Middle frontal gyrus (tissue), 1 donor: ENCODE data around the gene C19orf33.

Experiments used
- DNase-seq: peaks from one replicate; pipeline ENCODE4 v3.0.0-alpha.2; 2015; ENCODE audit warnings: low spot score; ENCODE audit errors: extremely low spot score

Gene C19orf33

GRCh38 chr19:38308926-38309614 is 5.0 kb downstream of the C19orf33 start:
- no peak for DNase-seq

GRCh38 chr19:38309615-38310278 is 5.7 kb downstream of the C19orf33 start:
- no peak for DNase-seq

- no peak for DNase-seq
Measured at GRCh38 chr19:38310279-38310670, 6.2 kb downstream of the C19orf33 start.

- no peak for DNase-seq
Measured at GRCh38 chr19:38310986-38311385, 6.9 kb downstream of the C19orf33 start.

- DNase-seq = peak; percentile 91
Measured at GRCh38 chr19:38315657-38316476, 11.8 kb downstream of the C19orf33 start, which contains the start of gene YIF1B. Gene YIF1B, minus strand, starts transcription at chr19:38315947. Its CDS starts 30 bp downstream, at chr19:38315917.

- DNase-seq = no peak
Measured at GRCh38 chr19:38316477-38317067, 12.5 kb downstream of the C19orf33 start.

- DNase-seq = no peak
Measured at GRCh38 chr19:38317104-38317612, 13.1 kb downstream of the C19orf33 start.

GRCh38 chr19:38318660-38319059 is 14.6 kb downstream of the C19orf33 start:
- no peak for DNase-seq

- no peak for DNase-seq
Measured at GRCh38 chr19:38319421-38320258, 15.6 kb downstream of the C19orf33 start, which contains the start of gene KCNK6. Gene KCNK6, plus strand, starts transcription at chr19:38319845. Its CDS starts 106 bp downstream, at chr19:38319951.

- no peak for DNase-seq
Measured at GRCh38 chr19:38320969-38321339, 16.9 kb downstream of the C19orf33 start.

- DNase-seq = peak; percentile 12
Measured at GRCh38 chr19:38321646-38322196, 17.7 kb downstream of the C19orf33 start.

- no peak for DNase-seq
Measured at GRCh38 chr19:38323291-38323690, 19.2 kb downstream of the C19orf33 start.

GRCh38 chr19:38324431-38324830 is 20.4 kb downstream of the C19orf33 start:
- no peak for DNase-seq

- DNase-seq = no peak
Measured at GRCh38 chr19:38326591-38326990, 22.5 kb downstream of the C19orf33 start.

- no peak for DNase-seq
Measured at GRCh38 chr19:38329651-38330050, 25.6 kb downstream of the C19orf33 start.

- no peak for DNase-seq
Measured at GRCh38 chr19:38331728-38332127, 27.7 kb downstream of the C19orf33 start.

- DNase-seq = no peak
Measured at GRCh38 chr19:38333245-38333644, 29.2 kb downstream of the C19orf33 start.

GRCh38 chr19:38335949-38336637 is 32.0 kb downstream of the C19orf33 start:
- peak; percentile 84 for DNase-seq

- peak; percentile 70 for DNase-seq
Measured at GRCh38 chr19:38336638-38337359, 32.7 kb downstream of the C19orf33 start.
